Thyroid gland (tissue), 4 donors: ENCODE measurements around the gene TJP1.

Experiments used
- CTCF ChIP-seq, 6 experiments: fragments of 200-600 bp in 3 of 6; fragments of 450-650 bp in 3 of 6; sonication (generic) in 3 of 6; IDR thresholded peaks; one replicate each; pipeline ENCODE4 v1.5.1; 2016 to 2019; ENCODE audit warnings: antibody characterized with exemption in 6 of 6, mild to moderate bottlenecking in 2 of 6, inconsistent platforms in 1 of 6, moderate library complexity in 1 of 6
- POLR2A ChIP-seq, 2 donors: fragments of 450-650 bp; IDR thresholded peaks; one replicate each; pipeline ENCODE4 v1.6.1; 2017; ENCODE audit warnings: antibody characterized with exemption in 2 of 2, mild to moderate bottlenecking in 2 of 2, moderate library complexity in 1 of 2

- no peak for TF ChIP-seq CTCF (IDR thresholded peaks at IDR 0.05)
- TF ChIP-seq POLR2A (IDR thresholded peaks at IDR 0.05) = no peak
Measured at GRCh38 chr15:29838352-29839010, 16.2 kb upstream of the TJP1 start.
